Panc1 (cell line): Measurements from ENCODE around the gene HOXA7. TPM values are rescaled to one million over a fixed set of nuclear protein-coding genes. Genes with fewer than 3 reads are reported as not detected.

ENCODE experiments used
- ATAC-seq: fragments of 200-7000 bp; cut with Tn5 transposase; 2 replicates; pipeline ENCODE4 v1.9.1; 2020; ENCODE audit warnings: mild to moderate bottlenecking, moderate library complexity
- BruUV-seq: library from RNA; stranded (reverse); fragments of 400-500 nt; replicated peaks from 2 replicates; lab custom pipeline; 2021; lab: Mats Ljungman, UMichigan
- CTCF ChIA-PET: fragments of 300-600 bp; sonication (Branson Sonifier 250); formaldehyde crosslinking; loops from one replicate; lab custom pipeline; 2022; ENCODE audit warnings: antibody characterized with exemption; lab: Charles Lee
- POLR2A ChIA-PET: fragments of 300-600 bp; sonication (Branson Sonifier 250); formaldehyde crosslinking; loops from one replicate; lab custom pipeline; 2022; ENCODE audit warnings: antibody characterized with exemption; lab: Charles Lee
- DNase-seq: peaks from one replicate; pipeline ENCODE4 v3.0.0-alpha.2; 2010; ENCODE audit warnings: low read depth, low spot score
- H3K27ac ChIP-seq: 2 replicates; pipeline ENCODE4 v1.5.1; 2011; ENCODE audit warnings: mild to moderate bottlenecking, low read length, inconsistent platforms
- H3K27me3 ChIP-seq: fragments of 200-500 bp; sonication (Bioruptor generic); 2 replicates; pipeline ENCODE4 v1.6.0; 2014; ENCODE audit warnings: low read length, inconsistent platforms; ENCODE audit not compliant: control insufficient read depth, insufficient read depth
- H3K36me3 ChIP-seq: fragments of 200-500 bp; sonication (Bioruptor generic); 2 replicates; pipeline ENCODE4 v1.5.1; 2014; ENCODE audit warnings: inconsistent platforms, mild to moderate bottlenecking, low read length, moderate library complexity; ENCODE audit not compliant: control insufficient read depth, insufficient read depth
- H3K4me1 ChIP-seq: 2 replicates; pipeline ENCODE4 v1.5.1; 2011; ENCODE audit warnings: inconsistent platforms, mild to moderate bottlenecking, low read length, moderate library complexity; ENCODE audit not compliant: control insufficient read depth, insufficient read depth
- H3K4me3 ChIP-seq, 2 experiments: 2 replicates each; pipeline ENCODE4 v1.5.1; 2011 to 2012; ENCODE audit warnings: low read depth in 2 of 2, low read length in 2 of 2, mild to moderate bottlenecking in 2 of 2, inconsistent platforms in 1 of 2, moderate library complexity in 1 of 2
- H3K9me3 ChIP-seq: fragments of 200-500 bp; sonication (Bioruptor generic); 2 replicates; pipeline ENCODE4 v1.5.1; 2014; ENCODE audit warnings: low read depth, mild to moderate bottlenecking, inconsistent platforms, low read length, moderate library complexity; ENCODE audit not compliant: control insufficient read depth, insufficient read depth
- CTCF ChIP-seq: fragments of 450-650 bp; IDR thresholded peaks from 2 replicates; pipeline ENCODE4 v1.5.1; 2017; ENCODE audit warnings: mild to moderate bottlenecking
- POLR2AphosphoS5 ChIP-seq: IDR thresholded peaks from 2 replicates; pipeline ENCODE4 v1.6.1; 2012; ENCODE audit warnings: mild to moderate bottlenecking, low read depth, low read length, moderate library complexity
- SIN3A ChIP-seq: IDR thresholded peaks from 2 replicates; pipeline ENCODE4 v1.6.1; 2012; ENCODE audit warnings: low read depth, mild to moderate bottlenecking, low read length, moderate library complexity, borderline replicate concordance; ENCODE audit not compliant: insufficient read depth
- TCF7L2 ChIP-seq: IDR thresholded peaks from 2 replicates; pipeline ENCODE4 v1.6.1; 2011; ENCODE audit warnings: mild to moderate bottlenecking, low read depth, low read length, inconsistent platforms
- in situ Hi-C: cut with HindIII; loops from 2 replicates; pipeline ENCODE4 v1.10.0; 2016; ENCODE audit warnings: low sequenced_read_pairs, low pct_unique_long_range_greater_than_20kb
- intact Hi-C: fragments of 100-400 bp; cut with micrococcal nuclease; formaldehyde crosslinking; loops from one replicate; pipeline ENCODE4 v1.10.0; 2022; ENCODE audit not compliant: unreplicated experiment
- total RNA-seq: library from RNA; stranded (reverse); gene quantifications from one replicate; pipeline ENCODE4 v1.2.1, GENCODE V29; 2021; ENCODE audit not compliant: unreplicated experiment
- TF ChIP-seq, protein P1 (sequence below), 2 experiments: IDR thresholded peaks; 2 replicates each; pipeline ENCODE4 v1.6.1; 2011 to 2012; ENCODE audit warnings: low read depth in 2 of 2, control low read depth in 1 of 2, low read length in 1 of 2, mild to moderate bottlenecking in 1 of 2, moderate library complexity in 1 of 2; ENCODE audit not compliant: insufficient read depth in 1 of 2

HOXA7 gene
- total RNA-seq, 1 experiment from 2014 or later = not detected

DNA sequence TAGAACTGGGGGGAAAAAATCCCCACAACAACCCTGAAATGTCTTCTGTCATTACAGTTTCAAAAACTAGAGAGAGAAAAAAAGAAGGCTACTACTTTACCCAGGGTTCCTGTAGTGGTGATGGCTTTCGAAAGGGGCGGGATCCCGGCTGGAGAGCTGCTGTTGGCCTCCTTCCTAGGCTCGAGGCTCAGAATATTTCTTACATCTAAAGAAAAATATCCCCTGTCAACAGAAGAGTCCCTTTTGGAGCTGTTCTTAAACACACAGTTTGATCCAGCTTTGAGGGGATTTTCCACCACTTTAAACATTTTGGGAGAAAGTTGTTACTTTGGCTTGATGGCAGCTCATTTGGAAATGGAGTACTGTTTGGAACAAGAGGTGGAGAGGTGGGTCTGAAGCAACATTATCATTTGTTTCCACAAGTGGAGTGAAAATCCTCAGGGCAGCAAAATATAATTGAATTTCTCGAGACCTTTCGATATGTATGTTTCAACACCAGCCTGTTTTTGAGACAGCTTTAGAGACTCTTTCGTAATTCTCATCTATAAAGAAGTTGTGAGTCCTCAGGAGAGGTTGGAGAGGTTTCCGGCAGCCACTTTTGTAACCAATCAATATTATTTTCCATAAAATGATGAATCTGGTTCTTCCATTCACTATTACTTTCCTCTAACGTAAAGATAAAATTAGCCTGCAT lies 38.4 kb upstream of the HOXA7 start:
- no peak for ATAC-seq
- Histone ChIP-seq H3K27ac (no peak overlapping the region), H3K4me1 (peaks cover 4% of the 10 kb centered on the region; the same call in 1 of the 2 replicates), H3K9me3 (no peaks in the 10 kb centered on the region), H3K36me3 (peaks cover 2% of the 10 kb centered on the region; the same call in 1 of the 2 replicates), H3K27me3 (no peaks in the 10 kb centered on the region; the same call in 1 of the 2 replicates), H3K4me3 (no peak overlapping the region)
- in situ Hi-C loops (no loop called here), intact Hi-C loops (loop anchor here (5.0 kb wide), 3 partner anchors 412 to 902 kb away; no protein-coding TSS in a partner anchor)
- no TSS peak for BruUV-seq
- DNase-seq = no peak
- CTCF ChIA-PET = interaction anchor here (0.6 kb wide), 1 partner anchor 13 kb away, joined by 7 read pairs; no protein-coding TSS in a partner anchor
- TF ChIP-seq, protein P1, sequence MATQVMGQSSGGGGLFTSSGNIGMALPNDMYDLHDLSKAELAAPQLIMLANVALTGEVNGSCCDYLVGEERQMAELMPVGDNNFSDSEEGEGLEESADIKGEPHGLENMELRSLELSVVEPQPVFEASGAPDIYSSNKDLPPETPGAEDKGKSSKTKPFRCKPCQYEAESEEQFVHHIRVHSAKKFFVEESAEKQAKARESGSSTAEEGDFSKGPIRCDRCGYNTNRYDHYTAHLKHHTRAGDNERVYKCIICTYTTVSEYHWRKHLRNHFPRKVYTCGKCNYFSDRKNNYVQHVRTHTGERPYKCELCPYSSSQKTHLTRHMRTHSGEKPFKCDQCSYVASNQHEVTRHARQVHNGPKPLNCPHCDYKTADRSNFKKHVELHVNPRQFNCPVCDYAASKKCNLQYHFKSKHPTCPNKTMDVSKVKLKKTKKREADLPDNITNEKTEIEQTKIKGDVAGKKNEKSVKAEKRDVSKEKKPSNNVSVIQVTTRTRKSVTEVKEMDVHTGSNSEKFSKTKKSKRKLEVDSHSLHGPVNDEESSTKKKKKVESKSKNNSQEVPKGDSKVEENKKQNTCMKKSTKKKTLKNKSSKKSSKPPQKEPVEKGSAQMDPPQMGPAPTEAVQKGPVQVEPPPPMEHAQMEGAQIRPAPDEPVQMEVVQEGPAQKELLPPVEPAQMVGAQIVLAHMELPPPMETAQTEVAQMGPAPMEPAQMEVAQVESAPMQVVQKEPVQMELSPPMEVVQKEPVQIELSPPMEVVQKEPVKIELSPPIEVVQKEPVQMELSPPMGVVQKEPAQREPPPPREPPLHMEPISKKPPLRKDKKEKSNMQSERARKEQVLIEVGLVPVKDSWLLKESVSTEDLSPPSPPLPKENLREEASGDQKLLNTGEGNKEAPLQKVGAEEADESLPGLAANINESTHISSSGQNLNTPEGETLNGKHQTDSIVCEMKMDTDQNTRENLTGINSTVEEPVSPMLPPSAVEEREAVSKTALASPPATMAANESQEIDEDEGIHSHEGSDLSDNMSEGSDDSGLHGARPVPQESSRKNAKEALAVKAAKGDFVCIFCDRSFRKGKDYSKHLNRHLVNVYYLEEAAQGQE (IDR thresholded peaks at IDR 0.05; ENCODE audit: insufficient read depth in 1 of 2, low read depth in 2 of 2, low read length in 1 of 2) = no peak
- TF ChIP-seq POLR2AphosphoS5 (no peak), CTCF (no peak), TCF7L2 (no peak), SIN3A (no peak)
- POLR2A ChIA-PET = no interaction called here

- CTCF ChIA-PET = no interaction called here
These were observed 37.5 kb upstream of the HOXA7 start for GRCh38 chr7:27194002-27194352.

More at GRCh38 chr7:27194002-27194352, 37.5 kb upstream of the HOXA7 start:
- H3K27ac ChIP-seq = no peak overlapping the region
- no peak for DNase-seq
- no peak for TF ChIP-seq POLR2AphosphoS5
- TF ChIP-seq, protein P1 (IDR thresholded peaks at IDR 0.05; ENCODE audit: insufficient read depth in 1 of 2, low read depth in 2 of 2, low read length in 1 of 2) = no peak
- no peak for TF ChIP-seq TCF7L2
- TF ChIP-seq SIN3A = no peak
- TF ChIP-seq CTCF = no peak
- intact Hi-C loops (no loop called here), in situ Hi-C loops (no loop called here)
- BruUV-seq = no TSS peak
- POLR2A ChIA-PET = no interaction called here
- H3K27me3 ChIP-seq = no peaks in the 10 kb centered on the region; the same call in 1 of the 2 replicates
- H3K9me3 ChIP-seq = no peaks in the 10 kb centered on the region
- H3K4me3 ChIP-seq = no peak overlapping the region
- ATAC-seq = no peak
- peaks cover 2% of the 10 kb centered on the region; the same call in 1 of the 2 replicates for H3K36me3 ChIP-seq
- H3K4me1 ChIP-seq = peaks cover 4% of the 10 kb centered on the region; the same call in 1 of the 2 replicates
